HT1080 (cell line): ENCODE data around the gene NPAS3. TPM values are rescaled to one million over a fixed set of nuclear protein-coding genes. Genes with fewer than 3 reads are reported as not detected.

ENCODE experiments used
- DNase-seq: peaks from one replicate; pipeline ENCODE4 v3.0.0-alpha.2; 2015; ENCODE audit warnings: low read depth
- total RNA-seq: library from RNA; depleted of rRNA; stranded (reverse); fragments of >200 nt; shearing (Covaris generic); gene quantifications from 2 replicates; pipeline ENCODE4 v1.2.3, GENCODE V29; 2014

The NPAS3 gene
- total RNA-seq, 1 experiment from 2014 or later = 0.18 TPM

GRCh38 chr14:33315217-33315616, 376.5 kb downstream of the NPAS3 start:
- no peak for DNase-seq

- no peak for DNase-seq
Measured at GRCh38 chr14:33315721-33316120, 377.0 kb downstream of the NPAS3 start.

GRCh38 chr14:33317675-33318074, 379.0 kb downstream of the NPAS3 start:
- DNase-seq = no peak

DNA sequence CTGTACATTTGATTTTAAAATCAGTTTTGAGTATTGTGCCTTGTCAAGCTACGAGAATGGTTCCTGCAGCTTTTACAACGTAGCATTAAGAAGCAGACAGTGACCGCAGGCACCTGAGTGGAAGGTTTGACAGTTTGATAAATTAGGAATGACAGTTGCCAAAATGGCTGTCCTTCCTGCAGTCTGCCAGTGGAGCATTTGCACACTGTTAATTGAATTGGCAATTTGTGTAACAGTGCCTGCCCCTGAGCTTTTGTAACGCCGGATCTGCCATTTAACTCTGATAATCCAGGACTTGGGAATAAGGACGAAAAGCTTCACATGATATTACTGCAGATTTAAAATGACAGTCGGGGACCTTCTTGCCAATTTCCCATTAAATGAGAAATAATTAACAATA, 385.3 kb downstream of the NPAS3 start:
- no peak for DNase-seq

DNA sequence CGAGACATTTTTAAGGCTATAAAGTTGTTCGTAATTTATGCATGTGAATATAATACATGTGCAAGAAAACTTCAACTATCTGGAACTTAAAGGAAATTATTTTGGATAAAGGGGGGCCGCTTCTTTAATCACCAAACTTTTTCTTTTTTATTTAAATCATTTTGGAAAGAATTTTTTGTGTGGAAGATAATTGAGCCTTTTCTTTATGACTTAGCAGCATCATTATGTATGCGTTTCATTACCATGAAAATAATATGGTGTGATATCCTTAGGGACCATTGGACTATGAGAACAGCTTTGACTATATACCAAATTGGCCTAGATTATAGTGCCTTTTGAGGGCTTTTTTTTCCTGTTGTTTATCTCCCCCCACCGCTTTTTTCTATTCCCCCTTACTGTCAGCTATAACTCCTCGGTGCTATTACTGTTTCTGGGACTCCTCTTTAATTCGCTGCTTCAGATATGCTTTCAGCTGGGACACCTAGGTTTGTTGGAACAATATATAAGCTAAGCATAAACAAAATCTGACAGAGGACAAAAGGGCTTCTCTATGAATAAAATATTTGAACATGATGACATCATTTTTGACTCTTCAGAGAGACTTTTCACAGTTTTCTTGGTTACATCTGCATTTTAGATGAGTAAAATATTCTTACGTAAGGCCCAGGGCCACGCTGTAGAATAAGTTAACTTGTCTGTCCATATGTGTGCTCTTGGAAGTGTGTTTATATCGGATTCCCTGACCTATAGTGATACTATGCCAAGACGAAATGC, 392.7 kb downstream of the NPAS3 start:
- no peak for DNase-seq

DNA sequence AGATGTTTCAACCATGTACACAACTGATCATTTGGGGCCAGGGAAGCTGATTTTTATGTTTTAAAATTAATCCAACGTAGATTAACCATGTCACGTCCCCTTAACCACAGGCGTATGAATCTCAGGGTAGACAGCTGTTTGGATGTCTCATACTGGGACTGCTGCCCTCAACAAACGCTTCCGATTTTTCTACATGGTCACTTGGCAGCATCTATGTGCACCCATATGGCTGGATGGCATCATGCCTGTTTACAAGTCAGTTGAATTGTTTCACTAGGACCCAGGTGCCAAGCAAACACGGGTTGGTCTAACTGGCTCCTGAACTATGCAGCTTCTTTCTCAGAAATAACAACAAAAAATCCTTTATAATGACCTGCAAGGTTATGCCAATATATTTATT, 393.8 kb downstream of the NPAS3 start:
- no peak for DNase-seq

DNA sequence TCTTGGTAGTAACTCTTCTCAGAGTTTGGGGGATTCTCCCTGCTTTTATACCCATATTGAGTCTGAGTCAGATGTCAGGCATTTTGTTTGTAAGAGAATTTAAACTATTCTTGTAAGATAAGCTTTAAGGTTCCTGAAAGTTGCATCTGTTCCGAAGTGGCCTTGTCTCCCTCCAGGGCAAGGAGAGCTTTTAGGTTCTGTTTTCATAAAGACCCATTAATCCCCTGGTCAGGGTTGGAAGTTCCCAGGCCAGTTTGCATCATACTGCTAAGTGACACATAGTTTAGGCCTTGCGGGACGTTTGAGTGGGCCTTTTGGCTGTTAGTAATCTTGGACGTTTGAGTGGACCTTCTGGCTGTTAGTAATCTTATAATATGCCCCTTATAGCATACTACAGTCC, 396.7 kb downstream of the NPAS3 start:
- DNase-seq = no peak

- no peak for DNase-seq
Measured at GRCh38 chr14:33342299-33342974, 403.8 kb downstream of the NPAS3 start.

DNA sequence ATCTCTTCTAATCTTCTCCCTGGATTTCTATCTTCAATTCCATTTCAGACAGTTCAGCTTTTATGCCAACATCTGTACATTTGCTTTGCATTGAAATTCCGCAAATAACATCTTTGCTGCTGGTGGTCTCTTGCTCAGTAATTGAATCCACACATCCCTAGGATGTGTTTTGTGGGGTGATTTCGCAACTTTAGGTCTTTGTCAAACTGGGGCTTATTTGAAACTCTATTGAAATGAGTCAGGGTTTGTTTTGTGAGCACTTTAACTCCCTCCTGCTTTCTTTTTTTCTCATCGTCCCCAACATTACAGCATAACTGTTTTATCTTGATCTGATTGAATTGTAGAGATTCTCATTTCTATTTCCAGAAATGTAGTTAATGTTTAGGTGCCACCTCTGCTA, 404.3 kb downstream of the NPAS3 start:
- peak; percentile 0 for DNase-seq

- no peak for DNase-seq
Measured at GRCh38 chr14:33347796-33348195, 409.1 kb downstream of the NPAS3 start.

DNA sequence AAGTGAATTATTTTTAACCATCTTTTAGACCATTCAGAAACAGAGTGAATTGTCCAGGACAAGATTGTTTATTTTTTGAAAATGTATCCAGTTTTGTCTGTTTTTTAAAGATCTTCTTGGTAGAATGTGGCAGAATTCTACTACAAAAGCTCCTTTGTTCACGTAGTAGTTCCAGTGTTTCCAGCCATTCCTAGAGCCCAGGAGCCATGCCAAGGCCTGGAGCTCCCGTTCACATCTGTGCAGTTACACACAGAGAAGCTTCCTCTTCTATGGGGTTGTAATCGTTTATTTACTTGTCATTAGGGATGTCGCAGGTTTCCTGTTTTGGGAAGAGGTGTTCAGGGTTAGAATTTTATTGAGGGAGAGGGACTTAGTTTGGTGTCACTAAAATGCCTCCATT, 409.8 kb downstream of the NPAS3 start:
- no peak for DNase-seq

DNA sequence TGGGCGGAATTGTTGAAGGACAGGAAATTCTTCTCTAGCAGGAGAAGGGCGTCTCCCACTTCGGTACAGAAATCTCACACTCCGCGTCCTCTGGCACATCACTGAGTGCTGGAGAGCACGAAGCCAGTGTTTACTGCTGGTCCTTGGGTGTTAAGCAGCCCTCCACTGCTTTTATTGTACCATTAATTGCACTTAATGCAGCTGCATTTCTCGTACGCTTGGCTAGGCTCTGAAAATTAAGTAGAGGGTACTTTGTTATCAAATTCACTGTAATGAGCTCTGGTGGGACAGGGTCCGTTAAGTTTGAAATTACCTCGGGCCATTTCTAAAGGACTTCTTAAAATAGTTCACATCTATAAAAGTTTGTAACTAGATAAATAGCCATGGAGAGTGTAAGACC, 411.2 kb downstream of the NPAS3 start:
- no peak for DNase-seq

- no peak for DNase-seq
Measured at GRCh38 chr14:33350366-33350990, 411.8 kb downstream of the NPAS3 start.

- DNase-seq = no peak
Measured at GRCh38 chr14:33352821-33353220, 414.1 kb downstream of the NPAS3 start.

- DNase-seq = no peak
Measured at GRCh38 chr14:33356181-33356580, 417.5 kb downstream of the NPAS3 start.

DNA sequence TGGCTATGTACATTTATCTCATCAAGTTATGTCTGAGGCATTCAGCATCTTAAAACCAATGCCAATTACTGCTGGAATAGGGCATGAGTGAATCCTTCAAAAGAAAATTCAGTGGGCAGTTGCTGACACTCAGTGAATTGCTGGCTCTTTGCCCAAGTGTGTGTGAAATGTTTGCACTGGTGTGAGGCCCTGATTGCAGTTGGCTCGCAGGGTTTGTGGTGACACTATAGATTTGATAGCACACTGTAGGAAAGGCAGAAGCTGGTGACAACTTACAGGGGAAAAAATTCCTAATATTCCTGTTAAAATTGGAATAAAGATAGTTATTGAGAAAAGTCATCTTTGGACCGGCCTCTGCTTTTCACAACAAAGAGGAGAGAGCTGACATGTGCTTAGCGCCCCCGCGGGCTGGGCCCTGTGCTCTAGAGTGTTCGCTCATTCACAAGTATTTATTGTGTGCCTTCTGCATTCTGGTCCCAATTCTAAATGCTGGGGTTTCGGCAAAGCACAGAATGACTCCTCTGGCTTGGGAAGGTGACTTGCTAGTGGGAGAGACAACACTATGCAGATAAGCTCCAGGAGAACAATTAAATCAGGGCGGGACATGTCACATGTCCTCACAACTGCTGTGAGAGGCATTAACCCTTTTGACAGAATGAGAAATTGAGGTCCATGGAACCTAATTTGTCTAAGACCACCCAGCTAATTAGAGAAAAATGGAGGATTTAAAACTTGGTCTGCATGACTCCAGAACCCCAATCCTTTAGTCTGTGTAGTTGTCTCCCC, 418.7 kb downstream of the NPAS3 start:
- DNase-seq = no peak

- no peak for DNase-seq
Measured at GRCh38 chr14:33359288-33359881, 420.7 kb downstream of the NPAS3 start.

GRCh38 chr14:33362934-33363333, 424.3 kb downstream of the NPAS3 start:
- DNase-seq = no peak

DNA sequence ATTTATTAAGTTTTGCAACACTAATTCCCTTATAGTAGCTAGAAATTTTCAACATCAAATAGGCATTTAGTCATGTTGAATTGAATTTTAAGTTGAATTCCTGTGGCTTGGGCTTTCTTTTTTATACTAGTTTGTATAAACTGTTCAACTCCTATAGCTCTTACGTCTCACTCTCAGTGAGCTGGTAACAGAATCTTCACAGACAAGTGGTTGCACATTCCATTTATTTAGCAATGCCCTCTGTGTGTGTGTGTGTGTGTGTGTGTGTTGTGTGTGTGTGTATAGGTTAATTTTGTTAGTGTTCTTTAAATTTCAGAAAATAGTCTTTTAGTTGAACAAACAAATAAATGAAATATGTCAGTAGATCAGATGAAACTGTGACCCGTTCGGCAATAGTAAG, 425.0 kb downstream of the NPAS3 start:
- no peak for DNase-seq

DNA sequence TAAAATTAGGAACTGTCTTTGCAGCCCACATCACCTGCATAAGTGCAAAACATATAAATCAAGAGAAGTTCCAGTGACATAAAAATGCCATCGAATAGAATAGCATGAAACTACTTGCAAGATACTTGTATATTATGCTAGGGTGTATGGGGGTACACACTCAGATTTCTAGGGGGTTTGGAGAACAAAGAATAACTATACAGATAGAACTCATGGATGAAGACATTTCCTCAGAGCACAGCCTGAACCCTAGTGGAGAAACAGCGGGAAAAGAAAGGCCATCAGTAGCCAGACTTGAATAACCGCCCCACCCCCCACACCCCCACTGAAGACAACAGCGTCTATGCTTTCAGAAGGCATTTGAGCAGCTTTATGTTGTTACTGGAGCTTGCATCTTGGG, 425.8 kb downstream of the NPAS3 start:
- no peak for DNase-seq

DNA sequence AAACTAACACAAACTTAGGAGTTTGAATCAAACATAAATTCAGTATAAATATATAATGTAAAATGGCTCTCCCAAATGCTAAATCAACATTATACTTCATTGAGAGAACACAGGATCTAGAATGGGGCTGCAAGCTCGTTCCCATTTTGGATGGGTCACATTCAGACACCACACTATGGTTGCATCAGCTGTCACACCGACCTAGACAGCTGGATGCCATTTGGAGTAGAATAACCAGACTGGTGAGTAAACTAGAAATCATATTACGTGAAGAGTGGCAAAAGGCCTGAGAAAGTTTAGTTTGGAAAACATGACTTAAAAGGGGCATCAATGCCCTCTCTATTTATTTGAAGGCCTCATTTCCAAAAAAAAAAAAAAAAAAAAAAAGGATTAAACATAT, 430.4 kb downstream of the NPAS3 start:
- no peak for DNase-seq
